GM18520 (cell line): Measurements from ENCODE around the gene ATOH1.

Source experiments
- ATAC-seq: cut with Tn5 transposase; IDR thresholded peaks from one replicate; pipeline ENCODE4 v1.9.1; 2021; ENCODE audit not compliant: unreplicated experiment

ATOH1 gene

DNA sequence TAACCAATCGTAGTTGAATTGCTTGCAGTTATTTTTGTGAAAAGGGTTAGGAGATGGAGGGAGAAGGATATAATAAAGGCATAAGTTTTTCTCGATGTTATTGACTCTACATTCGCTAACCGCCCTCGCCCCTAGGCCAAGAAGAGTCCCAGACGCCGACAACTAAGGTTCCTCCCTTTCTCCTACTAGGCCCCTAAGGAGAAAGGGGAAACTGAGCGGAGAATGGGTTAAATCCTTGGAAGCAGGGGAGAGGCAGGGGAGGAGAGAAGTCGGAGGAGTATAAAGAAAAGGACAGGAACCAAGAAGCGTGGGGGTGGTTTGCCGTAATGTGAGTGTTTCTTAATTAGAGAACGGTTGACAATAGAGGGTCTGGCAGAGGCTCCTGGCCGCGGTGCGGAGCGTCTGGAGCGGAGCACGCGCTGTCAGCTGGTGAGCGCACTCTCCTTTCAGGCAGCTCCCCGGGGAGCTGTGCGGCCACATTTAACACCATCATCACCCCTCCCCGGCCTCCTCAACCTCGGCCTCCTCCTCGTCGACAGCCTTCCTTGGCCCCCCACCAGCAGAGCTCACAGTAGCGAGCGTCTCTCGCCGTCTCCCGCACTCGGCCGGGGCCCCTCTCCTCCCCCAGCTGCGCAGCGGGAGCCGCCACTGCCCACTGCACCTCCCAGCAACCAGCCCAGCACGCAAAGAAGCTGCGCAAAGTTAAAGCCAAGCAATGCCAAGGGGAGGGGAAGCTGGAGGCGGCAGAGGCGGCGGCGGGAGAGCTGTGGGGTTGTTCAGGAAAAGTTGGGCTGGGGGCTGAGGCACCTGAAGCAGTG lies 5.9 kb downstream of the ATOH1 start:
- ATAC-seq, result no peak

DNA sequence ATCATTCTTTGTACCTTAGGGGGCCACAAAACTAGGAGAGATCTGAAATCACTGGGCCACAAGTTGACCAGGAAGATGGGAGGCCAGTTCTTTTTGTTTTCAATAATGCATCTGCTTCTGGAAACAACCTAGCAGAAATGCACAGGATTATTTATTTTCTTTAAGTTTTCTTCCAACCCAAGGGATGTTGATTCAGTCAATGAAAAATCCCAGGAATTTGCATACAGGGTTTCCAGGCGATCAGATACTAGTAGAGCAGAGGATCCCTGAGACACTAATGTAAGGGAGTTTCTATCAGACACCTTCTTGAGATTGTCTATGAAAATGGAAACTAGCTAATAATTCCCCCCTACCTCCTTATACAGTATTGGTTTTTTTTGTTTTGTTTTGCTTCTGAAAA lies 7.4 kb downstream of the ATOH1 start:
- ATAC-seq, result no peak

DNA sequence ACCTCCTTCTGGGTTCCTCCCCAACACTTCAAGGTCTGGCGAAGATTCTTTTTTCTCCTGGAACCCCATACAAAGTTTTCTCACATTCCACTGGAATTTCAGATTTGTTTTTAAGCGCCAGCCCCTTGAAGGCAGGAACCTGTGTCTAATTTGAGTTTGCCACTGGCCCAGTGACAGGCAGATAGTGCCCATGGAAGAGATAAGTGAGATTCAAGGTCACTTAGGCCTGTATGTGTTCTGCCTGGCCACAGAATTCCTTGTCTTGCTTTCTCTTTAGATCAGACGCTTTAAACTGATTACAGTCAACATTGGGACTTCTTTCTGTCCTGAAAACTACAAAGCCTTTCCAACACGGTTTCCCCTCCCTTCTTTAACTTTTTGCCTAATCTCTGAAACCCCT lies 11.2 kb downstream of the ATOH1 start:
- no peak for ATAC-seq

DNA sequence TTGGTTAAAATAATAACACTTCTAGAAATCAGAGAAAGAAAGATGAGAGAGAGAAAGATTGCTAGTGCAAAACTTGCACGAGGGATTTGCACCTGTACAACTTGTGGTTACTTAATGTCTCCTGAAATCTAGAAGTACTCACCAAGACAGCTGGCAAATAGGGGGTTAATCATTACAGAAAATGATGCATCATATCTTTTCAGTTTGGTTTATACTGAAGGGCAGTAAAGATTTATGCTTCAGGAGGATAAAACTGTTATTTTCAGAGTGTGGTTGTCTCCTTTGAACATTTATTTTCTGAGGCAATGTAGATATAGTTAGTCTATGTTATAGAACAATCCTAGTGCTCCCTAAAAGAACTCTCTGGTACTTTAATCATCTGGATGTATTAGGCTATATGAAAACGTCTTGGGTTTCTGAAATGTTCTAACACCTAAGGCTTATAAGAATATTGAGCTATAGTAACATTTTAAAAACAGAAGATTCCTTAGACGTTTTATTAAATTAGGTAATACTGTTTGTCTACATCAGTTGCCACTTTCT lies 13.3 kb downstream of the ATOH1 start:
- ATAC-seq, result no peak

DNA sequence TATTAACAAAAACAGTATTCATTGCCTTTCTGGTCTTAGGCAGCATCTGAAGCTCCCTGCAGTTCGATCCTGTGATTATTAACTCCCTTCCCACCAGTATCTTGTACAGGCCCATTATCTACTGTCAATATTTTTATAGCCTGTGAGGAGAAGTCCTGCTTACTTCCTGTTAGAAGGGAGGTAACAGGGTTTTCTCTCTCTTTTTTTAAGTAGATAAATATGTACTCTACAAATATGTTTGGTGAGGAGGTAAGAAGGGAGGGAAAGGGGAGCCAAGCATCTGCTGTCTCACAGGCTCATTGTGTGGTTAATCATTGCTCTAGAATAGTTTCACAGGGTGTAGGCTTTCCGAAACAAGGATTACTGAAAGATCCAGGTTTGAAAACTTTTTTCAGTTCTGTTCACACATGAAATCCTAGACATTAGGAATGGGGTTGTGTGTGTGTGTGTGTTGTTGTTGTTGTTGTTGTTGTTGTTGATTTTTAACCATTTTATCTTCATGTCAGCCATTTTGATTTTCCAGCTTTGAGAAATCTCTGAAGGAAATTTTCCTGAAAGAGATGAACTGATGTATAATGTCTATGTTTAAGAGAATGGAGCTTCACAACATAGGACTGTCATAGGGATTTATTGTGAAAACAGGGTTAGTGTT lies 14.2 kb downstream of the ATOH1 start:
- ATAC-seq, result no peak

DNA sequence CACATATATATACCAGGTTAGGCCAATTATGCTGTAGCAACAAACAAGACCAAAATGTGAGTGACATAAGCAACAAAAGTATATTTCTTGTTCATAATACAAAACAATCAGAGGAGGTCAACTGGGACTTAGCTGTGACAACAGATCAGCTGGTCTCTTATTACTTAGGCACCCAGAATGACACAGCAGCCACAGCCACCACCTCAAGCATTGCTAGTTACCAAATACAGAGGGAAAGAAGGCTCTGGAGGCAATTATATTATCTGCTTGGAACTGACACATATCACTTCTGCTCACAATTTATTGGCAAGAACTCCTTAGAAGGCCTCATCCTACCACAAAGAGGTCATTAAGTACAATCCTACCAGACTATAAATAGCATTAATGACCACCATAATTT lies 15.2 kb downstream of the ATOH1 start:
- ATAC-seq, result no peak

DNA sequence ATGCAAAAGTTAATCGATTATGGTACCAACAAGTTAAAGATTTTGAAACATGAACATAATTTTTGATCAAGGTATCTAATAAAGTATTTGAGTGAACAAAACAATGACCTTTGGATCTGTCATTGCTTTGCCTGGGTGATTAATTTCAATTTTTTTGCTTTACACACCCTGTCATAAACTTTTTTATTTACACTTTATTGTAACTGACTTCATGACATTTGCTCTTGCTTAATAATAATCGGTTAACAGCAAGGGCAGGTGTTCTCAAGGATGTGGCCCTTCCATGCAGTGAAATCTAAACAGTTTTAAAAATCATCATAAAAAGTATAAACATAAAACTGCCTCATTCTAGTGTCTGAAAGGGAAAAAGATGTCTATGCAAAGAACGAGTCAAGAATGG lies 24.1 kb downstream of the ATOH1 start:
- ATAC-seq, result no peak

DNA sequence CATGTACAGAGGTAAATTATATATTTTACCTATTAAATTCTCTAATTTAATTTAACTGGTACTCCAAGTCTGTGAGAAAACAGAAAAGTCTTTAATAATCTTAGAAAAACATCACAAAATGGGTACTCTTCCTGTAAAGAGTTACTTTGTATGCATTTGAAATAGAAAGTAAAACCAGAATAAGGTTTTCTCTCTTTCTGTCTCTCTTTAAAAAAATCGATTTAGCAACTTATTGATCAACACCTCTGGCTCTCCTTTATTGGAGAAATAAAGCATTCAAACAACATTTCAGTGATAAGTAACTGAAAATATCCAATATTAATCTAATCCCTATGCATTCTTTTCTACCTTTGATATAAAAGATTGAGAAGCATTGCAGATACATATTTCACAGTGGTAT lies 27.4 kb downstream of the ATOH1 start:
- ATAC-seq, result peak; percentile 51

DNA sequence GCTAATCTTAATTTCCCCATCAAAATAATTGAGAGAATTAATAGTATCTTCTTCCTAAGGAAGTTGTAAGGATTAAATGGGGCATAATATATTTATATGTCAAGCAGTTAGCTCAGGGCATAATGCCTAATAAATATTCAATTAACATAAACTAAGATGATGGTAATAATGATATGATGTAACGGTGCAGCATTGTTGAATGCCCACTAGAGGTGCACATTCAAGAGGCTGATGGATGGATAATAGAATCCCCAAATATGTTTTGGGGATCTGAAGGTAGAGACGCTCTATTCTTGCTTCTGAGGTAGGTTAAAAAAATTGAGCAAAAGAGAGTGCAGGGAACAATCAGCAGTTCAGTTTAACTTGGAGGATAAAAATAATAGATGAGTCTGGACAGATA lies 37.1 kb downstream of the ATOH1 start:
- ATAC-seq, result no peak

DNA sequence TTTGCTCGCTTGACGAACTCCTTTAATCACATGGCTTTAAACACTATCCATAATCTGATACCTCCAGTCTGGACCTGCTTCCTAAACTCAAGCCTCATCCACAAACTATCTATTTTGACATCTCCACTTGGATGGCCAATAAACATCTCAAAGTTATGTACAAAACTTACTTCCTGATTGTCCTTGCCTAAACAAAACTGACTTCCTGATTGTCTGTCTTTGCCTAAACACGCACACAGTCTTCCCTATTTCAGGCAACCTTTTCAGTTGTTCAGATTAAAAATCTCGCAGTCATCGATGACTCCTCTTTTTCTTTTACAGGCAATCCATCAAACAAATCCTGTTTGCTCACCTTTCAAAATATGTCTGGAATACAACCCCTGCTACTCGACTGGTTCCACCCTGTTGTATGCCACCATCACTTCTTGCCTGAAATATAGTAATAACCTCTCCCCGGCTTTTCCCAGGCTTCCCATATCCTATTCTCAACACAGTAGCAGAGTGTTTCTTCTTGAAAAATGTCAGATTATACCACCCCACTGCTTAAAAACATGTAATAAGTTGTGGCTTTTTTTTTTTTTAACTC lies 39.0 kb downstream of the ATOH1 start:
- ATAC-seq, result no peak

DNA sequence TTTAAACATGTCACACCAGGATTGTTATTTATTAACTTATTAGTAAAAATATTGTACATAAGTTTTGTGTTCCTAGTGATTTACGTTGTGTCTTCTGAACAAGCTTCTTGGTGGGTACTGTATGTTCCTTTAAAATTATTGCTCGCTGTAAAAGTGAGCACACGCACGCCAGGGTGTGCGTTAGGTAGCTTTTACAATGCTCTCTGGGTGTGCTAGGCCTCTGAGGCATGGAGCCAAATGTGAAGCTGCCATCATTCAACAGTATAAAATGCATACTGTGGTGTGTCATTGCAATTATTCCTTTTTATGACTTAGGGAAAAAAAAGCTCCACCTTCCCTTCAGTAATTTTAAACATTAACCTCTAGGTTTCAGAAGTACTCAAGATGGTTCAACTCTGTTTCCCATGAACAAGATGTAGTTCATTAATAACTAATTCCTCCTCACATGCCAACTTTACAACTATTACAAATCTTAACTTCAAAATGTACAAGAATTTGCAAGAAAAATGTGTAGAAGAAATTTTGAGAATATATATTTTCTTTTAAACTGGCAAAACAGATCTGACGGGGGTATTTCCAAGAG lies 42.4 kb downstream of the ATOH1 start:
- no peak for ATAC-seq

DNA sequence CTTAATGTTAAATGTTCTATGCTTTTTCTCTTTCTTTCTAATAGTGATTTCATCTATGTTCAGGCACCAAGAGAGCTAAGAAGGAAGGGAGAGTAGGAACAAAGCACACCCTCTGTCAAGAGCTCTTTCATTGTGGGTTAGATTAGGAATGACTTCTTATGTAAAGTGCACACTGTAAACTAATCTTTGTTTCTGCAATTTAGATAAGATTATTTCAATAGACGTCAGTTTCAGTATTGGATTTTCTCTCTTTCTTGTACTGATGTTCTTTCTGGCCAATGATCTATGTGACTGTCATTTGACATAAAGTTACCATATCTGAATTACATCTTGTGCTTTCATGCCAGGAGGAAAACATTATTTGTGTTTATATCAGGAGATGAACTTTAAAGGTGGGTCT lies 48.2 kb downstream of the ATOH1 start:
- ATAC-seq, result no peak

DNA sequence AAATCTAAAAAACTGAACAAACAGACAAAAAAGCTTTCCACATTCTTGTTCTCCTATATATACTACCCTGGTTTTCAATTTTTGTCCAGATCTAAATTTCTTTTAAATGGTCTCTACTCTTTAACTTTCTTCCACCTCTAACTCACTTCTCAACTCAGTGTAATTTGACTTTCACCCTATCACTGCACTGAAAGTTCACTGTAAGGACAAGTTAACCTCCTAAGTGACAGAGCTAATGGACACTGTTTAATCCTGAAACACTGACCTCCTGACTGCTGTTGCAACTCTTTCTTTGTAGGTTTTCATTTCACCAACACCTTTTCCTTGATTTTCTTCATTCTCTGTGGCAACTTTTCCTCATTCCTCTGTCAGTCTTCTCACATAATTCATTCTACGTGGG lies 50.0 kb downstream of the ATOH1 start:
- no peak for ATAC-seq

DNA sequence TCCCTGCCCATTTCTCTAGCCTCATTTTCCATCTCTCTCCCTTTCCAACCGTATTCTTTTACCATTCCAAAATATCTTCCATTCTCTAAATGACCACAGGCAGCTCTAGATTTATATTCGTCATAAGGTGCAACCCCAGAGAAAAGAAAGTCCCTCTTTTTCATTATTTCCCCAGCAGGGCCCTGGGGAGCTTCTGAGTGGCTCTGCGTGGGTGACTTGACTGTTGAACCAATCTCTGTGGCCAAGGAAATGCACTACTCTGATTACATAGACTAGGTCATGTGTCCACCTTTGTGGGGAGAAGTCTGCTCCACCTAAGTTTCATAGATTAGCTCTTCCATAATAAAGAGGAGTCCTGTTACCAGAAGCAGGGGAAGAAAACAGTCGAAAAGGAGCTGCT lies 51.4 kb downstream of the ATOH1 start:
- ATAC-seq, result peak; percentile 85
